ENCODE measurements around the gene SHISAL2A. TPM values are rescaled to one million over a fixed set of nuclear protein-coding genes. Genes with fewer than 3 reads are reported as not detected.

SHISAL2A gene
- total and polyA plus RNA-seq, 2 donors (not counting 1 experiment from before 2014, with no cell fraction given): not detected

DNA sequence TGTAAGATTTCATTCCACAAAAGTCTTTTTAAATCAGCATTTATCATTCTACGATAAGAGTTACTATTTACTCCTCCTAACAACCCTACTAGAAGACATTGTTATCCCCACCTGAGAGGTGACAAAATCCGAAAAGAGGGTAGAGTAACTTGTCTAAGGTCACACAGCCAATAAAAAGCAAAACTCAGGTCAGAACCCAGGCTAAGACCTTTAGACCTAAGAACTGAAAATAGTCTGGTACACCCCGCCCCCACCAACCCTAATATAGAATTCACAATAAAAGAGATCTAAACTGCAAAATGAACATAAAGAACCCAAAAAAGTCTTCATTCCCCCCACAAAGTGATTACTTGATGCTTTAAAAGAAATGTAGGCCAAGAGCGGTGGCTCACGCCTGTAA lies 46.5 kb downstream of the SHISAL2A start:
- no peaks in the 10 kb centered on the region for H3K27me3 ChIP-seq (ENCODE audit: control insufficient read depth, insufficient read depth, low read length)
- no peak overlapping the region for H3K27ac ChIP-seq (ENCODE audit: insufficient read depth, low read length)
- no peak overlapping the region for H2AFZ ChIP-seq (ENCODE audit: low read length)
- H3K4me1 ChIP-seq (ENCODE audit: control insufficient read depth, extremely low read depth, insufficient read depth, low read length): no peaks in the 10 kb centered on the region
- DNase-seq (ENCODE audit: low read depth in 2 of 2): no peak
- no peaks in the 10 kb centered on the region for H3K9me3 ChIP-seq (ENCODE audit: control insufficient read depth, insufficient read depth, low read depth, low read length)
- TF ChIP-seq, protein P1, sequence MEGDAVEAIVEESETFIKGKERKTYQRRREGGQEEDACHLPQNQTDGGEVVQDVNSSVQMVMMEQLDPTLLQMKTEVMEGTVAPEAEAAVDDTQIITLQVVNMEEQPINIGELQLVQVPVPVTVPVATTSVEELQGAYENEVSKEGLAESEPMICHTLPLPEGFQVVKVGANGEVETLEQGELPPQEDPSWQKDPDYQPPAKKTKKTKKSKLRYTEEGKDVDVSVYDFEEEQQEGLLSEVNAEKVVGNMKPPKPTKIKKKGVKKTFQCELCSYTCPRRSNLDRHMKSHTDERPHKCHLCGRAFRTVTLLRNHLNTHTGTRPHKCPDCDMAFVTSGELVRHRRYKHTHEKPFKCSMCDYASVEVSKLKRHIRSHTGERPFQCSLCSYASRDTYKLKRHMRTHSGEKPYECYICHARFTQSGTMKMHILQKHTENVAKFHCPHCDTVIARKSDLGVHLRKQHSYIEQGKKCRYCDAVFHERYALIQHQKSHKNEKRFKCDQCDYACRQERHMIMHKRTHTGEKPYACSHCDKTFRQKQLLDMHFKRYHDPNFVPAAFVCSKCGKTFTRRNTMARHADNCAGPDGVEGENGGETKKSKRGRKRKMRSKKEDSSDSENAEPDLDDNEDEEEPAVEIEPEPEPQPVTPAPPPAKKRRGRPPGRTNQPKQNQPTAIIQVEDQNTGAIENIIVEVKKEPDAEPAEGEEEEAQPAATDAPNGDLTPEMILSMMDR (conservative IDR thresholded peaks at IDR 0.05 in 1 of 2, IDR thresholded peaks at IDR 0.05 in 1 of 2; ENCODE audit: low read depth in 1 of 2, low read length in 2 of 2): no peak
- no peak for TF ChIP-seq EZH2 (IDR thresholded peaks at IDR 0.05; ENCODE audit: low read length, missing control alignments)
- no peaks in the 10 kb centered on the region for H3K36me3 ChIP-seq (ENCODE audit: control insufficient read depth, insufficient read depth, low read length)
- H3K9ac ChIP-seq (ENCODE audit: insufficient read depth, low read length): no peak overlapping the region
- H3K4me2 ChIP-seq (ENCODE audit: extremely low read depth, insufficient read depth, low read length): no peak overlapping the region
- H3K79me2 ChIP-seq (ENCODE audit: control insufficient read depth, insufficient read depth, low read length): no peaks in the 10 kb centered on the region
- no peaks in the 10 kb centered on the region for H4K20me1 ChIP-seq (ENCODE audit: control insufficient read depth, extremely low read depth, insufficient read depth, low read length)
- no peak overlapping the region for H3K4me3 ChIP-seq (replicated peaks in 1 of 4; ENCODE audit: control extremely low read depth in 1 of 4, insufficient read depth in 1 of 4, low read depth in 3 of 4, low read length in 4 of 4)

DNA sequence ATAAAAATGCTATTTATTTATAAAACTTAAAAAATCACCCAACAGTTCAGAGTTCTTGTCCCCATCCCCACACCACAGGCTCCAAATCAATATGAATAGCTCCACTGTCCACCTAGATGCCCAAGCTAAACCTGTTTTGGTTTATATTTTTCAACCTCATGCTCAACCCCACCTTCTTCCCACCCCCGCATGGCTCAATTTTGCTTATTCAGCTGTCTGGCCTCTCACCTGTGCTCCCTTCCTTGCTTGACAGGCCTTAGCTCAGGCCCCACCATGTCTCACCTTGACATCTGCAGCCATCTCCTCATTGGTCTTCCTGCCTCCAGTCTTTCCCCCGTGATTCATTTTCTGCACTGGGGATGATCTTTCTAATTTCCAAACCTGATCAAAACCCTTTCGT lies 47.4 kb downstream of the SHISAL2A start:
- Histone ChIP-seq H3K36me3 (ENCODE audit: control insufficient read depth, insufficient read depth, low read length) (no peaks in the 10 kb centered on the region), H4K20me1 (ENCODE audit: control insufficient read depth, extremely low read depth, insufficient read depth, low read length) (no peaks in the 10 kb centered on the region), H3K27ac (ENCODE audit: insufficient read depth, low read length) (no peak overlapping the region), H2AFZ (ENCODE audit: low read length) (no peak overlapping the region), H3K4me2 (ENCODE audit: extremely low read depth, insufficient read depth, low read length) (no peak overlapping the region), H3K9ac (ENCODE audit: insufficient read depth, low read length) (no peak overlapping the region), H3K4me3 (replicated peaks in 1 of 4; ENCODE audit: control extremely low read depth in 1 of 4, insufficient read depth in 1 of 4, low read depth in 3 of 4, low read length in 4 of 4) (no peak overlapping the region), H3K27me3 (ENCODE audit: control insufficient read depth, insufficient read depth, low read length) (no peaks in the 10 kb centered on the region), H3K4me1 (ENCODE audit: control insufficient read depth, extremely low read depth, insufficient read depth, low read length) (no peaks in the 10 kb centered on the region), H3K9me3 (ENCODE audit: control insufficient read depth, insufficient read depth, low read depth, low read length) (no peaks in the 10 kb centered on the region), H3K79me2 (ENCODE audit: control insufficient read depth, insufficient read depth, low read length) (no peaks in the 10 kb centered on the region)
- TF ChIP-seq, protein P1 (conservative IDR thresholded peaks at IDR 0.05 in 1 of 2, IDR thresholded peaks at IDR 0.05 in 1 of 2; ENCODE audit: low read depth in 1 of 2, low read length in 2 of 2): no peak
- TF ChIP-seq EZH2 (IDR thresholded peaks at IDR 0.05; ENCODE audit: low read length, missing control alignments): no peak
- DNase-seq (ENCODE audit: low read depth in 2 of 2): no peak

GRCh38 chr1:52681136-52681535 lies 48.2 kb downstream of the SHISAL2A start:
- Histone ChIP-seq H3K27ac (ENCODE audit: insufficient read depth, low read length) (no peak overlapping the region), H3K4me2 (ENCODE audit: extremely low read depth, insufficient read depth, low read length) (no peak overlapping the region), H4K20me1 (ENCODE audit: control insufficient read depth, extremely low read depth, insufficient read depth, low read length) (no peaks in the 10 kb centered on the region), H3K4me1 (ENCODE audit: control insufficient read depth, extremely low read depth, insufficient read depth, low read length) (no peaks in the 10 kb centered on the region), H3K36me3 (ENCODE audit: control insufficient read depth, insufficient read depth, low read length) (no peaks in the 10 kb centered on the region), H3K9me3 (ENCODE audit: control insufficient read depth, insufficient read depth, low read depth, low read length) (no peaks in the 10 kb centered on the region), H3K79me2 (ENCODE audit: control insufficient read depth, insufficient read depth, low read length) (no peaks in the 10 kb centered on the region), H3K9ac (ENCODE audit: insufficient read depth, low read length) (no peak overlapping the region), H3K27me3 (ENCODE audit: control insufficient read depth, insufficient read depth, low read length) (no peaks in the 10 kb centered on the region), H3K4me3 (replicated peaks in 1 of 4; ENCODE audit: control extremely low read depth in 1 of 4, insufficient read depth in 1 of 4, low read depth in 3 of 4, low read length in 4 of 4) (no peak overlapping the region), H2AFZ (ENCODE audit: low read length) (no peak overlapping the region)
- DNase-seq (ENCODE audit: low read depth in 2 of 2): no peak
- TF ChIP-seq, protein P1 (conservative IDR thresholded peaks at IDR 0.05 in 1 of 2, IDR thresholded peaks at IDR 0.05 in 1 of 2; ENCODE audit: low read depth in 1 of 2, low read length in 2 of 2): no peak
- no peak for TF ChIP-seq EZH2 (IDR thresholded peaks at IDR 0.05; ENCODE audit: low read length, missing control alignments)

All from fibroblast of lung (primary cell).